Measurements from ENCODE around the gene SLC25A14.

GRCh38 chrX:130296297-130296678 is 43.4 kb upstream of the SLC25A14 start:
- TF ChIP-seq POLR2A (IDR thresholded peaks at IDR 0.05) (no peak), CTCF (IDR thresholded peaks at IDR 0.05) (no peak)

Data from testis (tissue), 2 donors.